Fibroblast of villous mesenchyme (primary cell): ENCODE results near the gene ARID1B. TPM values are rescaled to one million over a fixed set of nuclear protein-coding genes. Genes with fewer than 3 reads are reported as not detected.
A peak's percentile ranks its signal among the peaks of the same experiment; 100 is the strongest.

Experiments used
- DNase-seq: peaks from one replicate; pipeline ENCODE4 v3.0.0-alpha.2; 2010; ENCODE audit warnings: low read depth
- H3K4me3 ChIP-seq: 2 replicates; pipeline ENCODE4 v1.5.1; 2011; ENCODE audit warnings: low read depth, mild to moderate bottlenecking, low read length
- total RNA-seq: library from RNA; depleted of rRNA; stranded (reverse); fragments of >200 nt; gene quantifications from 2 replicates; pipeline ENCODE4 v1.2.3, GENCODE V29; 2012
- TF ChIP-seq, protein P1 (sequence below): IDR thresholded peaks from 2 replicates; pipeline ENCODE4 v1.5.1; 2012; ENCODE audit warnings: low read depth, mild to moderate bottlenecking, low read length; ENCODE audit not compliant: insufficient read depth

The ARID1B gene
- total RNA-seq, 1 donor, result 41.0 TPM

DNA sequence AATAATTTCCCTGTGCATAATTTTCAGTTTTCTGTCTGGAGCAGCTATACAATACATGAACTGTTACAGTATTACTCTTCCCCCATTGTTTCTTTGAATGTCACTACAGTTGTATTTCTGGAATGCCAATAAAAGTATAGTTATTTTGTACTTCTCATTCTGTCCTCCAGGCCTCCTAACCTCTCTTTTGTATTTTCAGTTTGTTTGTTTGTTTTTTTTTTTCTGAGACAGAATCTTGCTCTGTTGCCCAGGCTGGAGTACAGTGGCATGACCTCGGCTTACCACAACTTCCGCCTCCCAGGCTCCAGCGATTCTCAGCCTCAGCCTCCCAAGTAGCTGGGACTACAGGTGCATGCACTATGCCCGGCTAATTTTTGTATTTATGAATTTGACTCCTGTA is 16.8 kb upstream of the ARID1B start:
- TF ChIP-seq, protein P1, sequence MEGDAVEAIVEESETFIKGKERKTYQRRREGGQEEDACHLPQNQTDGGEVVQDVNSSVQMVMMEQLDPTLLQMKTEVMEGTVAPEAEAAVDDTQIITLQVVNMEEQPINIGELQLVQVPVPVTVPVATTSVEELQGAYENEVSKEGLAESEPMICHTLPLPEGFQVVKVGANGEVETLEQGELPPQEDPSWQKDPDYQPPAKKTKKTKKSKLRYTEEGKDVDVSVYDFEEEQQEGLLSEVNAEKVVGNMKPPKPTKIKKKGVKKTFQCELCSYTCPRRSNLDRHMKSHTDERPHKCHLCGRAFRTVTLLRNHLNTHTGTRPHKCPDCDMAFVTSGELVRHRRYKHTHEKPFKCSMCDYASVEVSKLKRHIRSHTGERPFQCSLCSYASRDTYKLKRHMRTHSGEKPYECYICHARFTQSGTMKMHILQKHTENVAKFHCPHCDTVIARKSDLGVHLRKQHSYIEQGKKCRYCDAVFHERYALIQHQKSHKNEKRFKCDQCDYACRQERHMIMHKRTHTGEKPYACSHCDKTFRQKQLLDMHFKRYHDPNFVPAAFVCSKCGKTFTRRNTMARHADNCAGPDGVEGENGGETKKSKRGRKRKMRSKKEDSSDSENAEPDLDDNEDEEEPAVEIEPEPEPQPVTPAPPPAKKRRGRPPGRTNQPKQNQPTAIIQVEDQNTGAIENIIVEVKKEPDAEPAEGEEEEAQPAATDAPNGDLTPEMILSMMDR, result no peak
- no peak for DNase-seq
- no peak overlapping the region for H3K4me3 ChIP-seq

DNA sequence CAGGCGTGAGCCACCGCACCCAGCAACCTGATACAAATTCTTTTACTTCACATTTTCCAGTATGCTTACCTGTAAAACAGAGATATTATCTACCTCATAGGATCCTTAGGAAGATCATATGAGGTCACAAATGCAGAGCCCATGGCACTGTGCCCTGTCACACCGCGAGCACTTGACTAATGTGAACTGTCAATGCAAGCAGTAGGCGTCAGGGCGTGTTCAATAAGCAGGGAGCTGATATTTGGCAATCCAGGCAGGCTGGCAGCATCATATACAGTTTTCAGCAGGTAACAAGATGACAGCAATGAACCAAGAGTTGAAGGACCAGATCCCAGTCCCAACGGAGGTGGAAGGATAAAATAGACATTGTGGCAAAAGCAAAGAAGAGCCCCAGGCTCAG is 14.6 kb upstream of the ARID1B start:
- TF ChIP-seq, protein P1, result no peak
- no peak overlapping the region for H3K4me3 ChIP-seq
- no peak for DNase-seq

DNA sequence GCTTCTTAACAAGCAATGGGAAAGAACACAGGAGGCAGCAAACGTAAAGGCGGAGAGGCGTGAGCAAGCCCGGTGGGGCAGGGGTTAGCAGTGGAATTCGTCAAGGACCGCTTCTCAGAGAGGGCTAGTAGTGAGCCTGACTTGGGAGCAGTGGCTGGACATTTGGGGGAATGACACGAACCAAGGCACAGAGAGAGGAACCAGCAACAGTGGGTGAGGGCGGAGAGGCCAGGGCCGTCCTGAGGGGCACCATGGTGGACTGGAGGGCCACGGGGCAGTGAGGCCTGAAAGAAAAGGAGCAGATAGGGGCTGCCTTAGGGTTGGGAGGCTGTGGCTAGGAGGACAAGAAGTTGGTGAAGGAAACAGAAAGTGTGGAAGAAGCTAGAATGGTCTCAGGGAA is 12.1 kb upstream of the ARID1B start:
- no peak overlapping the region for H3K4me3 ChIP-seq
- no peak for DNase-seq
- TF ChIP-seq, protein P1, result no peak

DNA sequence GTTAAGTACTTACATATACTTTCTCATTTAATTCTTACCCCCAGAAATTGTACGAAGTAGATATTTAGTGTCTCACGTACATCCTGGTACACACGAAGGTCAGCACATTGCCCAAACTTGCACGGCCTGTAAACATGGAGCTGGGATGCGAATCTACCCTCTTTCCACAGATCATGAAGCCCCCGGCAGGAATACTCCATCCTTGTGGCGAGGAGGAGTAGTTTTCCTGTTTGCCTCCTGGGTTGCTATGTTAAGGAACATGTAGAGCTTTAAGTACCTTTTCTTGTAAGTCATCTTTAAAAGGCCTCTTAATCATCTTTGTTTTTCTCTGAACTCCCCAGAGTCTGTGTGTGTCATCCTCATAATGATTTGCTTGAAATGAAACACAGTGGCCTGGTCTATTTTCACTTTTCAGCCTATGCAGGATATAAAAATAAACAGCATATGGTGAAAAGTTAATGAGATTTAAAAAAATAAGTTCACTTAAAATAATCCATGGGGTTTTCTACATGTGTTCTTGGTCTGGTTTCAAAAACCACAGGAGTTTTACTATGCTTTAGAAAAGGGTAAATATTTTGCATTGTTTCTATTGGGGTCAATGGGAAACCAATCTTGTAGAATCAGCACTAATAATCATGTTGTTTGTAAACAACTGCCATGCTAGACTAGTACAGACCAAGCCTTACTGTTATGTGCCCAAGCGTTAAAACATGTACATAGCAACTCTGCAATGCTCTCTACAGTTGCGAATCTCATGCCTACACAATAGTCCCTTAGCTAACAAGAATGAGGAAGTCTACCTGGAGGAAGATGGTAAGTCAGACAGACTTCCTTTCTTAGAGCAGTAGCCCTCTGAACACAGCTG is 9.3 kb upstream of the ARID1B start:
- TF ChIP-seq, protein P1, result no peak
- peak; percentile 74 for DNase-seq
- no peak overlapping the region for H3K4me3 ChIP-seq

DNA sequence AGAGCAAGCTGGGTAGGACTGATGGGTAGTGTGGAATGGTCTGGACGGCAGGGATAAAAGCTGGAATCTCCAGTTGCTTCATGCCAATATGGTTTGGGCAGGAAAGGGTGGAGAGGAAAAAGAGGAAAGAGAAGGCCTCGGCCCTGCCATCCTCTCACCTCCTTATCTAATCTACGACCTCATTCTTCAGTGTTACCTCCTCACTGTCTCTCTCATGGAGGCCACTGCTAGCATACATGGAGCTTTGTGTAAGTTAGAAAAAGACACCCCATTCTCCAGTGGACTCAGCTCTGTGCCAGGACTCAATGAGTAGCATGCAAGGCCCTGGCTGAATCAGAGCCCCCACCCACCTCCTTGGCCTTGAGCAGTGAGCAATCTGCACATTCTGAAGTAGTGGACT is 6.1 kb upstream of the ARID1B start:
- no peak overlapping the region for H3K4me3 ChIP-seq
- TF ChIP-seq, protein P1, result no peak
- DNase-seq, result no peak

DNA sequence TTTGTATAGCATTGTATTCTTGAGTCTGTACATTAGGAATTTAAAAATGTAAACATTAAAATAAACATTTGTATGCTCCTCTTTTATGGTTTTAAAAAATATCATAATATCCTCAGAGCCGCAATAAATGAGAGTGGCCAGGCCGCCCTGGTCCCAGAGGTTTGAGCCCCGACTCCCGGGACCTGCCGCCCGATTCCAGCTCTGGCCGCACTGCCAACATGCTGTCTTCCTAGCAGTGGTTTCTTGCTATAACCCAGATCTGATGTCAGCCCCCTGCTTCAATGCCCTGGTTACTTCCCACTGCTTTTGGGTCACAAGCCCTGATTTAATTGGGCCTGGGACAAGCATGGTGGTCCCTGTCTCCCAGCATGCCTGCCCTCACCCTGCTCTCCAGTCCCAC is 5.4 kb upstream of the ARID1B start:
- no peak for DNase-seq
- no peak overlapping the region for H3K4me3 ChIP-seq
- TF ChIP-seq, protein P1, result no peak

DNA sequence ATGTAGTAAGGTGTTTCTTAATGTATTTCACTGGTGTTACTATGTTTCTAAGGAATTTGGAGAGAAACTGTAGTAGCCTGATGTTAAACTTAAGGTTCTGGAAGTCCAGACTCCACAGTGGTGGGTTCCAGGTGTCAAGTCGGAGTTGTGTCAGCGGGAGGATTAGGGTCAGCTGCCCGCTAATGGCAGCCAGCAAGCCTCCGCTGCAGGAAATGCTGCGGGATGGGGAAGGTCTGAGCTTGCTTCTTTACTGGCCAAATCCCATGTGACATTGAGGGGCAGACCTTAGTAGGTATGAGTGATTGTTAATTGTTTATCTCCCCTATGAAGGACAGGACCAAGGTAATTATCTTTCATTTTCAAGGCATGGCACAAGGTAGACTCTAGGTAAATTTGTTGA is 3.7 kb upstream of the ARID1B start:
- TF ChIP-seq, protein P1, result no peak
- DNase-seq, result no peak
- no peak overlapping the region for H3K4me3 ChIP-seq
